Ovary (tissue), 9 donors: ENCODE data around the gene PURA. TPM values are rescaled to one million over a fixed set of nuclear protein-coding genes. Genes with fewer than 3 reads are reported as not detected.

Experiments used
- DNase-seq, 5 donors: peaks; one replicate each; pipeline ENCODE4 v3.0.0-alpha.2; 2019 to 2020
- H3K27ac ChIP-seq, 2 donors: fragments of 200-600 bp; one replicate each; pipeline versions ENCODE4 v1.5.1 to v1.8.0; 2019 to 2022
- H3K27me3 ChIP-seq: fragments of 200-600 bp; one replicate; pipeline ENCODE4 v1.8.0; 2022
- H3K36me3 ChIP-seq: fragments of 200-600 bp; sonication (generic); one replicate; pipeline ENCODE4 v1.5.1; 2019
- H3K4me1 ChIP-seq: one replicate; pipeline ENCODE4 v1.8.1; 2013; ENCODE audit warnings: mild to moderate bottlenecking, moderate library complexity; ENCODE audit not compliant: insufficient read depth
- H3K4me3 ChIP-seq: fragments of 200-600 bp; sonication (generic); one replicate; pipeline ENCODE4 v1.5.1; 2017
- H3K9me3 ChIP-seq, 2 donors: fragments of 200-600 bp in 1 of 2; sonication (generic) in 1 of 2; one replicate each; pipeline versions ENCODE4 v1.5.1 to v1.8.1; 2013 to 2019; ENCODE audit warnings: mild to moderate bottlenecking in 1 of 2, moderate library complexity in 1 of 2
- CTCF ChIP-seq, 3 donors: fragments of 450-650 bp in 2 of 3; fragments of 200-600 bp in 1 of 3; IDR thresholded peaks; one replicate each; pipeline versions ENCODE4 v1.5.1 to v1.8.0; 2016 to 2022; ENCODE audit warnings: antibody characterized with exemption in 3 of 3, mild to moderate bottlenecking in 1 of 3
- EP300 ChIP-seq: sonication (generic); formaldehyde crosslinking; IDR thresholded peaks from one replicate; pipeline ENCODE4 v1.6.1; 2017; ENCODE audit warnings: antibody characterized with exemption
- POLR2A ChIP-seq: fragments of 450-650 bp; IDR thresholded peaks from one replicate; pipeline ENCODE4 v1.6.1; 2017; ENCODE audit warnings: antibody characterized with exemption, mild to moderate bottlenecking, moderate library complexity
- WGBS, 3 donors: extraction: QIAGEN DNeasy Blood & Tissue Kit in 1 of 3; methylation state at CpG; one replicate each; pipeline versions ENCODE4 v1.1.5 to v1.1.7; 2013 to 2017; 5-methylcytosine and 5-hydroxymethylcytosine counted together
- intact Hi-C, 4 donors: fragments of 100-400 bp; cut with DNase I; formaldehyde crosslinking; loops; one replicate each; pipeline versions ENCODE4 v1.11.0 to v1.15.1; 2022 to 2023
- polyA plus RNA-seq, 2 donors: library from polyadenylated mRNA; stranded (reverse); fragments of 200-250 nt in 1 of 2; fragments of 350-450 nt in 1 of 2; fragmentation: Illumina TruSeq in 1 of 2; extraction: RNeasy Lipid Tissue Mini Kit (QIAGEN cat#74804) in 1 of 2; gene quantifications; one replicate each; pipeline ENCODE4 v1.2.3, GENCODE V29; 2013 to 2014
- total RNA-seq, 7 donors: library from RNA; depleted of rRNA in 2 of 7; stranded (reverse); fragments of >200 nt in 2 of 7; fragmentation: NEBNext Ultra II Directional in 3 of 7; extraction: Animal tissue kit (Norgen Biotek cat#: 25700) in 3 of 7; gene quantifications; one replicate each; pipeline versions ENCODE4 v1.1.0 to v1.2.4, GENCODE V29; 2016 to 2023
- donor health status: DM: no; HTN: no; CAD: no; lungs with moderate emphysema.
- donor health status: DM: no; HTN: no; CAD: no.
- donor health status: Bipolar disorder and iron deficiency.
- donor health status: DM: yes; HTN: yes; CAD: no.
- donor health status: DM: no; HTN: no; CAD: no.
- donor health status: DM: yes; HTN: yes; CAD: no.

PURA gene
- total and polyA plus RNA-seq, 9 donors: 6.3 to 35.5 (median 26.1) TPM

GRCh38 chr5:140116716-140117115, 2.8 kb downstream of the PURA start:
- 63 to 73% (median 67%) methylated on average over 2 of the region's 2 CpGs for WGBS, 3 donors
- Histone ChIP-seq H3K4me3 (no peak overlapping the region), H3K36me3 (no peaks in the 10 kb centered on the region), H3K27ac (no peak overlapping the region), H3K4me1 (peaks cover 14% of the 10 kb centered on the region), H3K27me3 (no peaks in the 10 kb centered on the region), H3K9me3 (no peaks in the 10 kb centered on the region)
- no peak for DNase-seq
- intact Hi-C loops: no loop called here
- TF ChIP-seq POLR2A (no peak), EP300 (no peak), CTCF (IDR thresholded peaks at IDR 0.05) (no peak)

GRCh38 chr5:140117523-140117922, 3.6 kb downstream of the PURA start:
- no peak for DNase-seq
- Histone ChIP-seq H3K9me3 (no peaks in the 10 kb centered on the region), H3K27ac (no peak overlapping the region), H3K27me3 (no peaks in the 10 kb centered on the region), H3K36me3 (no peaks in the 10 kb centered on the region), H3K4me3 (no peak overlapping the region), H3K4me1 (peaks cover 8% of the 10 kb centered on the region)
- intact Hi-C loops: no loop called here
- TF ChIP-seq POLR2A: no peak
- TF ChIP-seq CTCF (IDR thresholded peaks at IDR 0.05): no peak
- no peak for TF ChIP-seq EP300
- WGBS, 3 donors: 62 to 65% (median 64%) methylated on average over 3 of the region's 3 CpGs

GRCh38 chr5:140118302-140118936, 4.5 kb downstream of the PURA start:
- no peaks in the 10 kb centered on the region for H3K27me3 ChIP-seq
- no peaks in the 10 kb centered on the region for H3K36me3 ChIP-seq
- WGBS, 3 donors: 68 to 76% (median 73%) methylated on average over 3 of the region's 3 CpGs
- H3K9me3 ChIP-seq: no peaks in the 10 kb centered on the region
- intact Hi-C loops: no loop called here
- H3K4me3 ChIP-seq: no peak overlapping the region
- peaks cover 5% of the 10 kb centered on the region for H3K4me1 ChIP-seq
- H3K27ac ChIP-seq: no peak overlapping the region
- DNase-seq: no peak
- TF ChIP-seq EP300 (no peak), CTCF (IDR thresholded peaks at IDR 0.05) (no peak), POLR2A (no peak)

- Histone ChIP-seq H3K4me3 (no peak within 1 kb of the TSS), H3K9me3 (no peaks in the 10 kb centered on the region), H3K27me3 (no peaks in the 10 kb centered on the region), H3K4me1 (no peaks in the 10 kb centered on the region), H3K36me3 (no peaks in the 10 kb centered on the region), H3K27ac (no peak within 1 kb of the TSS)
- no peak for DNase-seq
- whole genome bisulfite sequencing, 3 donors: 95 to 100% (median 96%) methylated on average over 4 of the region's 4 CpGs
- intact Hi-C loops: no loop called here
- TF ChIP-seq POLR2A: no peak
- no peak for TF ChIP-seq CTCF (IDR thresholded peaks at IDR 0.05)
- no peak for TF ChIP-seq EP300
Measured at GRCh38 chr5:140125637-140126036, 11.7 kb downstream of the PURA start, which contains the start of gene IGIP. Gene IGIP, plus strand, starts transcription at chr5:140125937. Its CDS starts 2,540 bp downstream, at chr5:140128477.
